MCF 10A (cell line): ENCODE data around the gene CLEC4M. TPM values are rescaled to one million over a fixed set of nuclear protein-coding genes. Genes with fewer than 3 reads are reported as not detected.

Experiments used
- BruUV-seq: library from RNA; stranded (reverse); fragments of 400-500 nt; replicated peaks from 2 replicates; lab custom pipeline; 2021; lab: Mats Ljungman, UMichigan
- CTCF ChIA-PET: fragments of 300-600 bp; sonication (Branson Sonifier 250); formaldehyde crosslinking; extraction: SDS; loops from one replicate; lab custom pipeline; 2021; ENCODE audit warnings: antibody characterized with exemption, inconsistent platforms; lab: Yijun Ruan, JAX
- POLR2A ChIA-PET: fragments of 300-600, 350-650 bp; sonication (Branson Sonifier 250); formaldehyde crosslinking; extraction: SDS; loops from one replicate; lab custom pipeline; 2020; ENCODE audit warnings: antibody characterized with exemption, inconsistent platforms; lab: Yijun Ruan, JAX
- DNase-seq: peaks from one replicate; pipeline ENCODE4 v3.0.0-alpha.2; 2018; ENCODE audit not compliant: unreplicated experiment
- H3K27ac Mint-ChIP-seq: one replicate; pipeline ENCODE4 v1.8.0; 2022; ENCODE audit warnings: mild to moderate bottlenecking, low read depth, mixed read lengths; ENCODE audit not compliant: unreplicated experiment
- H3K27me3 Mint-ChIP-seq: one replicate; pipeline ENCODE4 v1.8.0; 2022; ENCODE audit warnings: mixed read lengths; ENCODE audit not compliant: insufficient read depth, unreplicated experiment
- H3K36me3 Mint-ChIP-seq: one replicate; pipeline ENCODE4 v1.8.0; 2022; ENCODE audit warnings: mild to moderate bottlenecking, moderate library complexity, mixed read lengths; ENCODE audit not compliant: insufficient read depth, unreplicated experiment
- H3K4me1 Mint-ChIP-seq: one replicate; pipeline ENCODE4 v1.8.0; 2022; ENCODE audit warnings: mixed read lengths; ENCODE audit not compliant: insufficient read depth, unreplicated experiment
- H3K4me3 Mint-ChIP-seq: one replicate; pipeline ENCODE4 v1.8.0; 2022; ENCODE audit warnings: mild to moderate bottlenecking, moderate library complexity, mixed read lengths; ENCODE audit not compliant: unreplicated experiment
- H3K9me3 Mint-ChIP-seq: one replicate; pipeline ENCODE4 v1.8.0; 2022; ENCODE audit warnings: mixed read lengths; ENCODE audit not compliant: unreplicated experiment
- intact Hi-C: fragments of 100-400 bp; cut with micrococcal nuclease; formaldehyde crosslinking; loops from 2 replicates; pipeline ENCODE4 v1.14.1; 2022
- total RNA-seq: library from RNA; stranded (reverse); gene quantifications from 2 replicates; pipeline ENCODE4 v1.2.3, GENCODE V29; 2022
- TF ChIP-seq, protein P1 (sequence below): fragments of 200-600 bp; IDR thresholded peaks from one replicate; pipeline ENCODE4 v1.8.0; 2022; ENCODE audit warnings: antibody characterized with exemption, mild to moderate bottlenecking; ENCODE audit not compliant: unreplicated experiment

The CLEC4M gene
- total RNA-seq, 1 experiment from 2014 or later, result not detected

DNA sequence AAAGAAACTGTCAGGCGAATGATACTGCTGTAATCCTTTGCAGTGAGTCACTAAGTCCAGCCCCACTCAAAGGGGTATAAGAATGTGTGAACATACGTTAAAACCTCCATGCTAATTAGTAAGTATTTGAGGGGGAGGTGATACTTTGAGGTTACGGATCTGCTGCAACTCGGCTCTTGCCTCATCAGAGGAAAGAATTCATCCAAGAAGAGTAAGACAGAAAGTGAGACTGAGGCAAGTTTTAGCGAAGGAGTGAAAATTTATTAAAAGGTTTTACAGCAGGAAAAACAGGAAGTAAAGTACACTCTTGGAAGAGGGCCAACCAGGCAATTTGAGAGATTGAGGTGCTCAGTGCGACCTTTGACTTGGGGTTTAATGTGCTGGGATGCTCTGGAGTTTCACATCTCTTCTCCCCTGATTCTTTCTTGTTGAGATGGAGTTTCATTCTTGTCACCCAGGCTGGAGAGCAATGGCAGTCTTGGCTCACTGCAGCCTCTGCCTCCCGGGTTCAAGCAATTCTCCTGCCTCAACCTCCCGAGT, 9.8 kb downstream of the CLEC4M start:
- no peaks in the 10 kb centered on the region for H3K9me3 Mint-ChIP-seq
- peaks cover 9% of the 10 kb centered on the region for H3K4me1 Mint-ChIP-seq
- no TSS peak for BruUV-seq
- H3K36me3 Mint-ChIP-seq, result no peaks in the 10 kb centered on the region
- H3K27me3 Mint-ChIP-seq, result peaks cover 44% of the 10 kb centered on the region
- ChIA-PET CTCF (no interaction called here), POLR2A (interaction anchor here (1.4 to 2.8 kb wide), 3 partner anchors 9 to 92 kb away, joined by 5 to 15 read pairs (median 6); partner anchors contain the start of gene TRAPPC5)
- peak overlapping the region; percentile 55 for H3K4me3 Mint-ChIP-seq
- no peak overlapping the region for H3K27ac Mint-ChIP-seq
- peak; percentile 63 for DNase-seq
- TF ChIP-seq, protein P1, sequence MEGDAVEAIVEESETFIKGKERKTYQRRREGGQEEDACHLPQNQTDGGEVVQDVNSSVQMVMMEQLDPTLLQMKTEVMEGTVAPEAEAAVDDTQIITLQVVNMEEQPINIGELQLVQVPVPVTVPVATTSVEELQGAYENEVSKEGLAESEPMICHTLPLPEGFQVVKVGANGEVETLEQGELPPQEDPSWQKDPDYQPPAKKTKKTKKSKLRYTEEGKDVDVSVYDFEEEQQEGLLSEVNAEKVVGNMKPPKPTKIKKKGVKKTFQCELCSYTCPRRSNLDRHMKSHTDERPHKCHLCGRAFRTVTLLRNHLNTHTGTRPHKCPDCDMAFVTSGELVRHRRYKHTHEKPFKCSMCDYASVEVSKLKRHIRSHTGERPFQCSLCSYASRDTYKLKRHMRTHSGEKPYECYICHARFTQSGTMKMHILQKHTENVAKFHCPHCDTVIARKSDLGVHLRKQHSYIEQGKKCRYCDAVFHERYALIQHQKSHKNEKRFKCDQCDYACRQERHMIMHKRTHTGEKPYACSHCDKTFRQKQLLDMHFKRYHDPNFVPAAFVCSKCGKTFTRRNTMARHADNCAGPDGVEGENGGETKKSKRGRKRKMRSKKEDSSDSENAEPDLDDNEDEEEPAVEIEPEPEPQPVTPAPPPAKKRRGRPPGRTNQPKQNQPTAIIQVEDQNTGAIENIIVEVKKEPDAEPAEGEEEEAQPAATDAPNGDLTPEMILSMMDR, result no peak
- intact Hi-C loops, result no loop called here

DNA sequence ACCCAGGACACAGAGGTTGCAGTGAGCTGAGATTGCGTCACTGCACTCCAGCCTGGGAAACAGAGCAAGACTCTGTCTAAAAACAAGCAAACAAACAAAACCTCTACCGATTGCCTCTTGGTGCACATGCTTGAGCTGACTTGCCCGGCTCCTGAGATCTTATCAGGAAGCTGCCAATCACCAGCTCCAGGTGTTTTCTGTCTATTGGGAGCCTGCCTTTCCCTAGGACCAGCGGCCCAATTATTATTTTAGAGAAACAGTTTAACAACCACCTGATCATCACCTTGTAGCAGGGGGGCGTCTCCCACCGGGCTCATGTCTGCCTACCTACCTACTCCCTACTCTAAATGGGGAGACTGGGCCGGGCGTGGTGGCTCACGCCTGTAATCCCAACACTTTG, 10.8 kb downstream of the CLEC4M start:
- no peak overlapping the region for H3K4me3 Mint-ChIP-seq
- TF ChIP-seq, protein P1, result no peak
- intact Hi-C loops, result no loop called here
- H3K9me3 Mint-ChIP-seq, result no peaks in the 10 kb centered on the region
- peaks cover 44% of the 10 kb centered on the region for H3K27me3 Mint-ChIP-seq
- H3K36me3 Mint-ChIP-seq, result no peaks in the 10 kb centered on the region
- peaks cover 9% of the 10 kb centered on the region for H3K4me1 Mint-ChIP-seq
- BruUV-seq, result no TSS peak
- CTCF ChIA-PET, result no interaction called here
- no peak overlapping the region for H3K27ac Mint-ChIP-seq
- POLR2A ChIA-PET, result interaction anchor here (1.4 to 2.8 kb wide), 3 partner anchors 8 to 93 kb away, joined by 5 to 15 read pairs (median 6); partner anchors contain the start of gene TRAPPC5
- DNase-seq, result peak; percentile 18

DNA sequence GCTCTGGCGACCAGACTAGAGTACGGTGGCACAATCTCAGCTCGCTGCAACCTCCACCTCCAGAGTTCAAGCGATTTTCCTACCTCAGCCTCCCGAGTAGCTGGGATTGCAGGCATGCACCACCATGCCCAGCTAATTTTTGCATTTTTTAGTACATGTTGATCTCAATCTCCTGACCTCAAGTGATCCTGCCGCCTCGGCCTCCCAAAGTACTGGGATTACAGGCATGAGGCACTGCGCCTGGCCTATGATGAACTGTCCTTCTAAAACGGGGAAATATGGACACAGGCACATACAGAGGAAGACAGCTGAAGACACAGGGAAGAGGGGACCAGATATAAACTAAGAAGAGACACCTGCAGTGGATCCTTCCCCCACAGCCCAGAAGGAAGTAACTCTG, 12.7 kb downstream of the CLEC4M start:
- intact Hi-C loops, result no loop called here
- H3K27ac Mint-ChIP-seq, result no peak overlapping the region
- TF ChIP-seq, protein P1, result no peak
- ChIA-PET CTCF (interaction anchor here (0.6 kb wide), 1 partner anchor 673 kb away, joined by 3 read pairs; no protein-coding TSS in a partner anchor), POLR2A (no interaction called here)
- no peak overlapping the region for H3K4me3 Mint-ChIP-seq
- no peaks in the 10 kb centered on the region for H3K9me3 Mint-ChIP-seq
- H3K4me1 Mint-ChIP-seq, result peaks cover 9% of the 10 kb centered on the region
- peaks cover 34% of the 10 kb centered on the region for H3K27me3 Mint-ChIP-seq
- BruUV-seq, result no TSS peak
- no peaks in the 10 kb centered on the region for H3K36me3 Mint-ChIP-seq
- no peak for DNase-seq

DNA sequence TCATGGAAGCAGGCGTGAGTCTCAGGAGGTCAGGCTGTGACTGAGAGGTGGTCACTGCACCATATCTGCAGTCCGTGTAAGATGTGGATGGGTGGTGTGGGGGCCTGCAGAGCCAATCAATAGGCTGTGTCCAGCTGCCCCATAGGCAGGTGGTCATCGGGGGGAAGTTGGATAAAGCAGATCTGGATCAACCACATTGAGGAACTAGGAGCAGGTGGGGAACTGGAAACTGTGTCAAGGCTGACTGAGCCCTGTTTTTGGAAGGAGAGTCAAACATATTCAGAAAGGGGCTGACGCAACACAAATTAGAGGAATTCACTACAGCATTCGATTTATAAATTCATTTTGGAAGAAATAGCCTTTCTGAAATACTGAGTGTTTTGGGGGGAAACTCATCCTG, 15.0 kb downstream of the CLEC4M start:
- H3K9me3 Mint-ChIP-seq, result no peaks in the 10 kb centered on the region
- no peaks in the 10 kb centered on the region for H3K36me3 Mint-ChIP-seq
- intact Hi-C loops, result no loop called here
- no peak overlapping the region for H3K27ac Mint-ChIP-seq
- no peak overlapping the region for H3K4me3 Mint-ChIP-seq
- H3K27me3 Mint-ChIP-seq, result peaks cover 17% of the 10 kb centered on the region
- ChIA-PET POLR2A (interaction anchor here (0.9 to 1.6 kb wide), 2 partner anchors 17 to 21 kb away, joined by 3 read pairs; no protein-coding TSS in a partner anchor), CTCF (interaction anchor here (0.6 kb wide), 1 partner anchor 23 kb away, joined by 3 read pairs; no protein-coding TSS in a partner anchor)
- H3K4me1 Mint-ChIP-seq, result peaks cover under 1% of the 10 kb centered on the region
- TF ChIP-seq, protein P1, result no peak
- no peak for DNase-seq
- BruUV-seq, result no TSS peak
